MCF 10A (cell line): ENCODE measurements around the gene OSBPL9. TPM values are rescaled to one million over a fixed set of nuclear protein-coding genes. Genes with fewer than 3 reads are reported as not detected.
"Not testable (repeated sequence)": the region's sequence is repeated elsewhere in the genome, so short reads cannot be mapped to it uniquely, and the experiment has no call there.

Experiments used
- BruUV-seq: library from RNA; stranded (reverse); fragments of 400-500 nt; replicated peaks from 2 replicates; lab custom pipeline; 2021; lab: Mats Ljungman, UMichigan
- CTCF ChIA-PET: fragments of 300-600 bp; sonication (Branson Sonifier 250); formaldehyde crosslinking; extraction: SDS; loops from one replicate; lab custom pipeline; 2021; ENCODE audit warnings: antibody characterized with exemption, inconsistent platforms; lab: Yijun Ruan, JAX
- POLR2A ChIA-PET: fragments of 300-600, 350-650 bp; sonication (Branson Sonifier 250); formaldehyde crosslinking; extraction: SDS; loops from one replicate; lab custom pipeline; 2020; ENCODE audit warnings: antibody characterized with exemption, inconsistent platforms; lab: Yijun Ruan, JAX
- DNase-seq: peaks from one replicate; pipeline ENCODE4 v3.0.0-alpha.2; 2018; ENCODE audit not compliant: unreplicated experiment
- H3K27ac Mint-ChIP-seq: one replicate; pipeline ENCODE4 v1.8.0; 2022; ENCODE audit warnings: mild to moderate bottlenecking, low read depth, mixed read lengths; ENCODE audit not compliant: unreplicated experiment
- H3K27me3 Mint-ChIP-seq: one replicate; pipeline ENCODE4 v1.8.0; 2022; ENCODE audit warnings: mixed read lengths; ENCODE audit not compliant: insufficient read depth, unreplicated experiment
- H3K36me3 Mint-ChIP-seq: one replicate; pipeline ENCODE4 v1.8.0; 2022; ENCODE audit warnings: mild to moderate bottlenecking, moderate library complexity, mixed read lengths; ENCODE audit not compliant: insufficient read depth, unreplicated experiment
- H3K4me1 Mint-ChIP-seq: one replicate; pipeline ENCODE4 v1.8.0; 2022; ENCODE audit warnings: mixed read lengths; ENCODE audit not compliant: insufficient read depth, unreplicated experiment
- H3K4me3 Mint-ChIP-seq: one replicate; pipeline ENCODE4 v1.8.0; 2022; ENCODE audit warnings: mild to moderate bottlenecking, moderate library complexity, mixed read lengths; ENCODE audit not compliant: unreplicated experiment
- H3K9me3 Mint-ChIP-seq: one replicate; pipeline ENCODE4 v1.8.0; 2022; ENCODE audit warnings: mixed read lengths; ENCODE audit not compliant: unreplicated experiment
- intact Hi-C: fragments of 100-400 bp; cut with micrococcal nuclease; formaldehyde crosslinking; loops from 2 replicates; pipeline ENCODE4 v1.14.1; 2022
- total RNA-seq: library from RNA; stranded (reverse); gene quantifications from 2 replicates; pipeline ENCODE4 v1.2.3, GENCODE V29; 2022
- TF ChIP-seq, protein P1 (sequence below): fragments of 200-600 bp; IDR thresholded peaks from one replicate; pipeline ENCODE4 v1.8.0; 2022; ENCODE audit warnings: antibody characterized with exemption, mild to moderate bottlenecking; ENCODE audit not compliant: unreplicated experiment

The OSBPL9 gene
- total RNA-seq, 1 experiment from 2014 or later, result 51.7 TPM

DNA sequence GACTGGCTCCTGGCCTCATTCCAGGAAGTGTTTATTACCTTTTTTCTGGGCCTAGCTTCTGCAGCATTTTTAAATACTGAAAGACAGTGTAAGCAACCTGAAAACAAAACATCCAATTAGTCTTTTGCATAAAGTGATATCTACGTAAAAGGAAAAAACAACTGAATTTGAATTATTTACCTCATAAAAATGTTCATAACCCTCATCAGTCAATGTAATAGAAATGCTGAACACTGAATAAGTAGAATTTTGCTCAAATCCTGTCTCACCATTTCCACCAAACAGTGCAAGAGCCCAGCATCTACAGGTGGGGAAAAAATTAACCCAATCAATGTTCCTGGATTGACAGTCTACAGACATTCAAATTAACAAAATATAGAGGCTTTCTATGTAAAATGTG, 197.6 kb downstream of the OSBPL9 start:
- ChIA-PET POLR2A (no interaction called here), CTCF (interaction anchor here (0.7 kb wide), 1 partner anchor 11 kb away, joined by 4 read pairs; no protein-coding TSS in a partner anchor)
- H3K4me1 Mint-ChIP-seq, result no peaks in the 10 kb centered on the region
- no peak overlapping the region for H3K27ac Mint-ChIP-seq
- intact Hi-C loops, result no loop called here
- no peaks in the 10 kb centered on the region for H3K9me3 Mint-ChIP-seq
- H3K36me3 Mint-ChIP-seq, result peaks cover 77% of the 10 kb centered on the region
- H3K27me3 Mint-ChIP-seq, result no peaks in the 10 kb centered on the region
- TF ChIP-seq, protein P1, sequence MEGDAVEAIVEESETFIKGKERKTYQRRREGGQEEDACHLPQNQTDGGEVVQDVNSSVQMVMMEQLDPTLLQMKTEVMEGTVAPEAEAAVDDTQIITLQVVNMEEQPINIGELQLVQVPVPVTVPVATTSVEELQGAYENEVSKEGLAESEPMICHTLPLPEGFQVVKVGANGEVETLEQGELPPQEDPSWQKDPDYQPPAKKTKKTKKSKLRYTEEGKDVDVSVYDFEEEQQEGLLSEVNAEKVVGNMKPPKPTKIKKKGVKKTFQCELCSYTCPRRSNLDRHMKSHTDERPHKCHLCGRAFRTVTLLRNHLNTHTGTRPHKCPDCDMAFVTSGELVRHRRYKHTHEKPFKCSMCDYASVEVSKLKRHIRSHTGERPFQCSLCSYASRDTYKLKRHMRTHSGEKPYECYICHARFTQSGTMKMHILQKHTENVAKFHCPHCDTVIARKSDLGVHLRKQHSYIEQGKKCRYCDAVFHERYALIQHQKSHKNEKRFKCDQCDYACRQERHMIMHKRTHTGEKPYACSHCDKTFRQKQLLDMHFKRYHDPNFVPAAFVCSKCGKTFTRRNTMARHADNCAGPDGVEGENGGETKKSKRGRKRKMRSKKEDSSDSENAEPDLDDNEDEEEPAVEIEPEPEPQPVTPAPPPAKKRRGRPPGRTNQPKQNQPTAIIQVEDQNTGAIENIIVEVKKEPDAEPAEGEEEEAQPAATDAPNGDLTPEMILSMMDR, result no peak
- no TSS peak for BruUV-seq
- no peak for DNase-seq
- H3K4me3 Mint-ChIP-seq, result no peak overlapping the region

DNA sequence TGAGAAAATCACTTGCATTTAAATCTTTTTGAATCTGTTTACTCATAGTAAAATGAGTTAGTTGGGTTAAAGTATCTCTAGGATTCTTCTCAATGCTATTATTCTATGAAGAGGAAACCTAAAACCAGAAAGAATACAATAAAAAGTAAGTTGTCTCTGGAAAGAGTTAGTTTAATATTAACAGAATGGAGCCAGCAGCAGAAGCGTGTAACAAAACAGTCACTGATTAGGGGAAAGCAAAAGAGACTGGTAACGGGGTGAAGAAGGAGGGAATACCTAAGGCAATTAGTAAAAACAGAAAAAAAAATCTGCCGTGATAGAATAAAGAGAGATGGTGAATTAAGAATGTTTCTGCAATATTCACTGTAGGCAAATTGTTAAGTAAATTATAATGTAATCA, 201.6 kb downstream of the OSBPL9 start:
- no peak for DNase-seq
- peaks cover 76% of the 10 kb centered on the region for H3K36me3 Mint-ChIP-seq
- no TSS peak for BruUV-seq
- ChIA-PET CTCF (no interaction called here), POLR2A (no interaction called here)
- TF ChIP-seq, protein P1, result no peak
- no peaks in the 10 kb centered on the region for H3K4me1 Mint-ChIP-seq
- no peaks in the 10 kb centered on the region for H3K27me3 Mint-ChIP-seq
- H3K27ac Mint-ChIP-seq, result no peak overlapping the region
- no peaks in the 10 kb centered on the region for H3K9me3 Mint-ChIP-seq
- H3K4me3 Mint-ChIP-seq, result no peak overlapping the region
- intact Hi-C loops, result no loop called here

DNA sequence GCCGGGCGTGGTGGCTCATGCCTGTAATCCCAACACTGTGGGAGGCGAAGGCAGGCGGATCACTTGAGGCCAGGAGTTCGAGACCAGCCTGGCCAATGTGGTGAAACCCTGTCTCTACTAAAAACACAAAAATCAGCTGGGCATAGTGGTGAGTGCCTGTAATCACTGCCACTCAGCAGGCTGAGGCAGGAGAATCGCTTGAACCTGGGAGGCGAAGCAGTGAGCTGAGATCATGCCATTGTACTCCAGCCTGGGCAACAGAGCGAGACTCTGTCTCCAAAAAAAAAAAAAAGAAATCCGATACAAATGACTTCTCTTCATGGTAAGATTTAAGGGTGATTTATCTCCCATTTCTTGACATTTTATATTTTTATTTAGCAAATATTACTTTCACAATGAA, 202.1 kb downstream of the OSBPL9 start:
- peaks cover 74% of the 10 kb centered on the region for H3K36me3 Mint-ChIP-seq

DNA sequence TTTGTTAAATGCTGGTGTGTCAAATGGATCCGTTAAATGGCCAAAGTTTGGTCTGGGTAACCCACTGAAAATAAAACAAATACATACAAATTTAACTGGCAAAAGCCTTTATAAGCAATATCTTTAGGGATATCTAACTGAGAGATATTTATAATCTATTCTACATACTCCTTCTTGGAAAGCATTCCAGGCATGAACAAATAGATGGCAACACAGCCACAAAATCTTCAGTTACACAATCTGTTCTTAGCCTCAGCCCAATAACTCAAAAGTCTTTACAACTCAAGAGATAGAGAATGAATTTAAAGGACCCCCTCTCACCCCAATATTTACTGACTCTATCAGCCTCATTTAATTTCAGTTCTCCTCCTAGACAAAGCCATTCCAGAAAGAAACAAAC, 202.9 kb downstream of the OSBPL9 start:
- ChIA-PET POLR2A (no interaction called here), CTCF (no interaction called here)
- TF ChIP-seq, protein P1, result no peak
- DNase-seq, result no peak
- intact Hi-C loops, result no loop called here
- Mint-ChIP-seq H3K36me3 (peaks cover 74% of the 10 kb centered on the region), H3K4me3 (no peak overlapping the region), H3K9me3 (no peaks in the 10 kb centered on the region), H3K27me3 (no peaks in the 10 kb centered on the region), H3K4me1 (no peaks in the 10 kb centered on the region), H3K27ac (no peak overlapping the region)
- no TSS peak for BruUV-seq

More for the DNA sequence above, 202.1 kb downstream of the OSBPL9 start:
- CTCF ChIA-PET, H3K4me3 Mint-ChIP-seq, H3K27ac Mint-ChIP-seq, H3K27me3 Mint-ChIP-seq, intact Hi-C loops, POLR2A ChIA-PET, H3K4me1 Mint-ChIP-seq, H3K9me3 Mint-ChIP-seq, BruUV-seq, DNase-seq: not testable (repeated sequence)

DNA sequence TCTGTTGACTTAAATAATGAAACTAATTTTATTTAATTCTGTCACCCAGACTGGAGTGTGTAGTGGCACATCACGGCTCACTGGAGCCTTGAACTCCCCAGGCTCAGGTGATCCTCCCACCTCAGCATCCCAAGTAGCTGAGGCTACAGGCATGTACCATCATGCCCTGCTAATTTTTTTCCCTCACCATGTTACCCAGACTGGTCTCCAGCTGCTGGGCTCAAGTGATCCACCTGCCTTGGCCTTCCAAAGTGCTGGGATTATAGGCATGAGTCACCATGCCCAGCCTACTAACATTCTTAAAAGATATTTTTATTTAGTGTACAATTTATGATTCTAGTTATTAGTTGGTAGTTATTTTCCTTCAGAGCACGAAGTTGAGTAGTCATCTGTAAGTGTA, 212.2 kb downstream of the OSBPL9 start:
- peaks cover 48% of the 10 kb centered on the region for H3K36me3 Mint-ChIP-seq
- no peaks in the 10 kb centered on the region for H3K27me3 Mint-ChIP-seq
- H3K4me1 Mint-ChIP-seq, result peaks cover 4% of the 10 kb centered on the region
- intact Hi-C loops, result no loop called here
- no TSS peak for BruUV-seq
- ChIA-PET CTCF (interaction anchor here (0.7 kb wide), 1 partner anchor 171 kb away, joined by 4 read pairs; no protein-coding TSS in a partner anchor), POLR2A (no interaction called here)
- peak overlapping the region; percentile 74 for H3K27ac Mint-ChIP-seq
- no peak overlapping the region for H3K4me3 Mint-ChIP-seq
- TF ChIP-seq, protein P1, result no peak
- peak; percentile 63 for DNase-seq
- H3K9me3 Mint-ChIP-seq, result no peaks in the 10 kb centered on the region
